RKO (cell line): Measurements from ENCODE around the gene UGT1A4.

Experiments
- DNase-seq: peaks from one replicate; pipeline ENCODE4 v3.0.0-alpha.2; 2016; ENCODE audit warnings: low spot score

Gene UGT1A4

DNA sequence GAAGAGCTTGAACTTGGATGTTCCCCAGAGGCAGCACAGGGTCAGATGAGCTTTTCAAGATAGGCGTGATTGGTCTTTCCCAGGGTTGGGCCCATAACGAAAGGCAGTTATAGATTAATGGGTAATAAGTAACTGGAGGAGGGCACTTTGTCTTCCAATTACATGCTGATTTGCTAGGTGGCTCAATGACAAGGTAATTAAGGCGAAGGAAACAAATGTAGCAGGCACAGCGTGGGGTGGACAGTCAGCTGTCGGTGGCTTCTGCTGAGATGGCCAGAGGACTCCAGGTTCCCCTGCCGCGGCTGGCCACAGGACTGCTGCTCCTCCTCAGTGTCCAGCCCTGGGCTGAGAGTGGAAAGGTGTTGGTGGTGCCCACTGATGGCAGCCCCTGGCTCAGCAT lies at the start of gene UGT1A4:
Gene UGT1A4 (plus strand): TSS at position 185 of the 400 bp plus-strand sequence. CDS start 85 bp downstream, at position 270.
- DNase-seq, result no peak

- DNase-seq, result no peak
These were observed 47.0 kb upstream of the UGT1A4 start, which contains the start of gene UGT1A9 for GRCh38 chr2:233671290-233672161. Gene UGT1A9, plus strand, starts transcription at chr2:233671898. Its CDS starts 37 bp downstream, at chr2:233671935.

GRCh38 chr2:233672886-233673285 lies 45.6 kb upstream of the UGT1A4 start:
- no peak for DNase-seq

DNA sequence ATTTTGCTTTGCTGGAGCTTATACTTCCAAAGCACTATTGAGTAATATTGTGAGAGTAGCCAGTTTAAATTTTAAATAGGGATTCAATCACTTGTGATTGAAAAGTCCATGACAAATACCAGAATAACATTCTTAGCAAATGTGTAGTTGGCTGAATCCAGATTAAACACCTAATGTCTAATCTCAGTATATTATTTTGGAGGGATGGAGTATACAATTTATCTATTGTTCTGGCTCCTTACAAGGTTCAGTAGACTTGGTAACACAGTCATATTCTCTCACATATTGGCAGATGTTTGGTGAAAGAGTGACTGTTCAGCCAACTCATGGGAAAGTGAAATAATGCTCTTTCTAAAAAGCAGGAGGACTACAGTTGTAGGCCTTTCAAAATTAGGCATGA lies 44.6 kb upstream of the UGT1A4 start:
- no peak for DNase-seq

DNA sequence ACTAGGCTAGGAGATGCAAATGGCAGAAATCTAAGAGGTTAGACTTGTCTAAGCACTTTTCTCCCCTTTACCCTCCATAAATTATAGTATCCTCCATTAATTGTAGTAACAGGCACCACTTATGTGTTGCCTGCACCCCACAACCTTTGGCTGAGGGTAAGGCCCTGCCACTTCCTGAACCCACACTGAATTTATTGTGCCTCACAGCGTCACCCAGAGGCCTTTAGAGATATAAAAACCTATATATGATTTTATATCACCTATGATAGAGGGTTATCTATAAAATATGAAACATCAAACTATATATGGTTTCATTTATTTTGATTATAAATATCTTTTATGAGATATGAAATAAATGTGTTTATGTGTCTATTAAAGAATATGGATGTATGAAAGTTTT lies 44.2 kb upstream of the UGT1A4 start:
- DNase-seq, result no peak

- DNase-seq, result no peak
These were observed 43.5 kb upstream of the UGT1A4 start for GRCh38 chr2:233674995-233675394.

DNA sequence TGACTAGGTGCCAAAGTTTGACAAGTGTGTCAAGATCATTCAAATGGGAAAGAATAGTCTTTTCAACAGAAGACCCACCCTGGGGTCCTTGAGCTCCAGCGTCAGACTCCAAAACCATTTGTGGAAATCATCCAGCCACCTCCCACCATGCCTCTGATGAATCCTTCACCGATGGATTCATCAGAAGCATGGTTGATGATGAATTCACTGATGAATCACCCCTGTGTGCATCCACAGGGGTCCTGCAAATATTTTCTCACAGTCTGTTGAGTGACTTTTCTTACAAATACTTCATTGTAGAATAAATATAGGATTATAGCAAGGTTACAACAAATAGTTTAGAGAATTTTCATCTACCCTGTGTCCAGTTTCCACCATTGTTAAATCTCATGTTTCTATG lies 42.5 kb upstream of the UGT1A4 start:
- DNase-seq, result peak; percentile 32

- no peak for DNase-seq
These were observed 39.3 kb upstream of the UGT1A4 start for GRCh38 chr2:233679196-233679595.

GRCh38 chr2:233680361-233681045 lies 38.0 kb upstream of the UGT1A4 start:
- no peak for DNase-seq

DNA sequence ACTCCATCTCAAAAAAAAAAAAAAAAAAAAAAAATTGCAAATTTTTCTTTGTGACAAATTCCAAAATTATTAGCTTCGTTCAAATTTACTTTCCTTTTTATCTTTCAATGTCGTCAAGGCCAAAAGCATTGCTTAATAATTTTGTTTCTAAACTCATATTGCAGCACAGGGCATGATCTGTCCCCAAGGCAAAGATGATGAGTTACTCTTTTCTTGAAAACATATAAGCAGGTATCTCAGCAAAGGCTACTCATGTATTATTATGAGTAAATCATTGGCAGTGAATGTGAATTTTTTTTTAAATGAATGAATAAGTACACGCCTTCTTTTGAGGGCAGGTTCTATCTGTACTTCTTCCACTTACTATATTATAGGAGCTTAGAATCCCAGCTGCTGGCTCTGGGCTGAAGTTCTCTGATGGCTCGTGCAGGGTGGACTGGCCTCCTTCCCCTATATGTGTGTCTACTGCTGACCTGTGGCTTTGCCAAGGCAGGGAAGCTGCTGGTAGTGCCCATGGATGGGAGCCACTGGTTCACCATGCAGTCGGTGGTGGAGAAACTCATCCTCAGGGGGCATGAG lies 36.9 kb upstream of the UGT1A4 start, which contains the start of gene UGT1A7:
Gene UGT1A7 (plus strand): TSS at position 381 of the 579 bp plus-strand sequence. CDS start 37 bp downstream, at position 418.
- DNase-seq, result no peak

DNA sequence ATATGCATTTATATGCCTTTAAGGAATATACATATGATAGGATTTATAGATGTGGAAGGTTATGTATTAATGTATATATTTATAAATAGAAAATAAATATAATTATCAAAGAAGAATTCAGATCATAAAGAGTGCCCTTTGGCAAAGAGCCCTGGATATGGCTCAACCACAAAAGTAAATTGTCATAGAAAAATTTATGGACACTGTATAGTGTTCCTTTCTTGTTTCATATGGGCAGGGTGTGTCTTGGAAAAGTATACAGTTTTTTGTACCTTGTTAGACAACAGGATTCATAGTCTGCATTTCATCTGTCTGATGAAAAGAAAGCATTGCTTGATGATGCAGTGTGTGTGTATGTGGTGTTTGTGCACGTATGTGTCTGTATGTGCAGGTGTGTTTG lies 33.9 kb upstream of the UGT1A4 start:
- no peak for DNase-seq

GRCh38 chr2:233686928-233687327 lies 31.6 kb upstream of the UGT1A4 start:
- DNase-seq, result no peak

GRCh38 chr2:233688341-233688740 lies 30.2 kb upstream of the UGT1A4 start:
- DNase-seq, result no peak

GRCh38 chr2:233689031-233689430 lies 29.5 kb upstream of the UGT1A4 start:
- DNase-seq, result no peak

- no peak for DNase-seq
These were observed 29.0 kb upstream of the UGT1A4 start for GRCh38 chr2:233689501-233689900.

DNA sequence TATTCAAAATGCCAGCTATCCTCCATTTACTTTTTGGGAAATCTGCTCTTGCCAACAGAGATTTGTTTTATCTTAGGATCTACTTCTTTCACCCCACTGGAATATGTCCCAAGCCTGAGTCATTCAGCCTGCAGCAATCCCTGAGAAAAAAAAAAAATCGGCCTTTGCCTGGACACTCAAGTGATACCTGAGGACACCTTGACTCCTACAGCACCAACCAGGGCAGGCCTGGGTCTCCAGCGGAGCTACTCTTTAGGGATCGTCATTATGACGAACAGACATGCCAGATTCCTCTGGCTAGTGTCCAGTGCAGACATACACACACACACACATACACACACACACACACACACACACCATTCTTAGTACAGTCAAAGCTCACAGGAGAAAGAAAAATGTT lies 28.1 kb upstream of the UGT1A4 start:
- no peak for DNase-seq

- no peak for DNase-seq
These were observed 26.8 kb upstream of the UGT1A4 start for GRCh38 chr2:233691443-233692433.

GRCh38 chr2:233692648-233693047 lies 25.9 kb upstream of the UGT1A4 start, which contains the start of gene UGT1A6:
Gene UGT1A6, plus strand, starts transcription at chr2:233692890. Its CDS starts 115 bp downstream, at chr2:233693005.
- DNase-seq, result no peak

- DNase-seq, result no peak
These were observed 24.6 kb upstream of the UGT1A4 start for GRCh38 chr2:233693963-233694362.

DNA sequence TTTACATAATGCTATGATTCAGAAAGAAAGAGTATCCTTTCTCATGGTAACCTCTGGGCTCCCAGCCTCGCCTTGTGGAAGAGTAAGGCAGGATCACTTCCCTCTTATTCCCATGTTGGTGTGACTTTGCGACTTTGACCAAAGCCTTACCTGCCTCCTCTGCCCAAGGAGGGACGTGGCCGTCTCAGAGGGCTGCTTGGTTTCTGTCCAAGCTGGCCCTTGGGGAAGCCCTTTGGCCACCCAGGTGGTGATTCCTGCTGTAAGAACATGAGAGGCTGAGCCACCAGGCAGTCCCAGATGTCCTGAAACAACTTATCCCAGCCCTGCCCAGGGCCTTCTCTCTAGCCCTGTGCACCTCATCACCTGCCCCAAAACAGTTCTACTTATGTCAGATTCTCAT lies 19.8 kb upstream of the UGT1A4 start:
- DNase-seq, result no peak

DNA sequence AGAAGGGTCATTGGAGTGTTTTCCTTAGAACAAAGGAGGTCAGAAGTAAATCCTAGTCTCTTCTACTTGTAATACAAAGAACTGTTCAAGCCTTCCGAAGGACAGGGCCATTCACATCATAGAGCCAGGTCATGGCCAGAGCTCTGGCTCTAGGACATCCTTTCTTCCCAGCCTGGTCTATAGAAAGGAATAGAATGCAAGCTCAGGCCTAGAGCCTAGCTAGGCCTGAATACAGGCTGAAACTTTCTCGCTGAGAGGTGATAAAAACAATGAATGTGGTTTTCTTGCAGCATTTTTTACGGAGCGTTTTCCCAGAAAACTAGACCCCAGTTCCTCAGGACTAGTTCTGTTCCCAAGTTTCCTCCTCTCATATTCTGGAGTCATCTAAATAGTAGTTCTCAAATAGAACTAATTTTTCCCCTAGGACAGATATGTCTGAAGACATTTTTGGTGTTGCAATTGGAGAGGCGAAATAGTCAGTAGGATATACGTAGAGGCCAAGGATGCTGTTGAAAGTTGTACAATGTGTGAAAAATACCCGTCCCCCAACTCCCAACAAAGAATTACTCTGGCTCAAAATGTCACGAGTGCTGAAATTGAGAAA lies 19.0 kb upstream of the UGT1A4 start:
- no peak for DNase-seq
